HG02852 (cell line): ENCODE measurements around the gene TXNL4B.

Experiments used
- ATAC-seq: cut with Tn5 transposase; IDR thresholded peaks from one replicate; pipeline ENCODE4 v1.9.1; 2021; ENCODE audit warnings: mild to moderate bottlenecking, moderate library complexity; ENCODE audit not compliant: unreplicated experiment

Gene TXNL4B

DNA sequence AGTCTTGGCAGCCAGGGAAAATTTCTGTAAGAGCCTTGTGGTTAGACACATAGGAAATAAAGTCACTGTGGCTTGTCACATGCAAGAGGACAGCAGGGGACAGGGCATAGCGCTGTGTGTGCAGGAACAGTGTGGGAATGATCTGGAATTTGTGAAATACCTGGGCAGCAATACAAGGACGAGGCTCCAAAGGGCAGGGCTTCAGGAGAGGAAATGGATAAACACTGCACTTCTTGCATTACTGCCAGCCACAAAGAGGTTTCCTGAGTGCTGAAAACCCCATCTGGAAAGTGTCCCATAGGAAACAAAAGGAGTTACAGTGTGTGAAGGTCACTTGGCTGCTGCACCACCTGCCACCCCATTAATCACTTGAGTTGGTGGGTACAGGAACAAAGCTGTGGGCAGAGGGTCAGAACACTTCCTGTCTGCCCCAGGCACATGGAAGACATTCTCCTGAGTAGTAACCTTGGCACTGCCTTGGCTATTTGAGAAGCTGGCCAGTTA lies 51.2 kb downstream of the TXNL4B start:
- ATAC-seq: no peak

DNA sequence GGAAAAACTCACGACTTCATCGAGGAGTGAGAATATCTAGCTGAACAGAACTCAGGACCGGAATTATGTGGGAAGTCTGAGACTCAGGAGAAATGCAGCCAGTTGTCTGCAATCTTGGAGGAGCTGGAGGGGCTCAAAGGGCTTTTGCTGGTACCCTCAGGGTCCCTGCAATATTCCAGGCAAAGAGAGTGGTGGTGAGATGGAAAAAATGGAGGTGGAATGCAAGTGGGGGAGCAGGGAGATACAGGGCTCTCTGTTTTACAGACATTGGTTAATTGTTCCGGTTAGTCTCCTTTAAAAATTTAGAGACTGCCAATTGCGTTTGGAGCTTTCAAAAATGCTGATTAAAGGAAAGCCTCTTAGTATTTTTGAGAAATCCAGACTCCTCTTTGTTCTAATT lies 57.3 kb downstream of the TXNL4B start:
- no peak for ATAC-seq
